GM19025 (cell line): ENCODE measurements around the gene PATE3.

ENCODE experiments used
- ATAC-seq: cut with Tn5 transposase; IDR thresholded peaks from one replicate; pipeline ENCODE4 v1.9.1; 2021; ENCODE audit warnings: mild to moderate bottlenecking, low read depth, moderate library complexity; ENCODE audit not compliant: unreplicated experiment

Gene PATE3

DNA sequence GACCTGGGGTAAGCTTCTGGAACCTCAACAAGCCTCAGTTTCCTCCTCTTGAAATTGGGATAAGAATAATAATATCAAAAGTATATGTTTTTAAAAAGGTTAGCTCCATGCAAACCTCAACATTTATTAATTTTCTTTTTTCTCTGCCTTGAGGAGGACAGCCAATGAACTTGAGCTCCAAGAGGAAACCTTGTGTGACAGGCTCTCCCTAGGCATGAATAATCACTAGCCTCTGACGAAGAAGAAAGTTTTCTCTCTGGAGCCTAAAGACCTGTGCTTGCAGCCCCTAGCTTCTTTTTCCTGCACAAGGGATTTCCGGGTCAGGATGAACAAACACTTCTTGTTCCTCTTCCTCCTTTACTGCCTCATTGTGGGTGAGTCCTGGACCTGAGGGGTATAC is at the start of gene PATE3:
PATE3 (plus strand) TSS at position 301 of the 400 bp plus-strand sequence; CDS start at position 326, 25 bp downstream.
- ATAC-seq = no peak

GRCh38 chr11:125740617-125741016 is 47.3 kb upstream of the PATE3 start:
- no peak for ATAC-seq

DNA sequence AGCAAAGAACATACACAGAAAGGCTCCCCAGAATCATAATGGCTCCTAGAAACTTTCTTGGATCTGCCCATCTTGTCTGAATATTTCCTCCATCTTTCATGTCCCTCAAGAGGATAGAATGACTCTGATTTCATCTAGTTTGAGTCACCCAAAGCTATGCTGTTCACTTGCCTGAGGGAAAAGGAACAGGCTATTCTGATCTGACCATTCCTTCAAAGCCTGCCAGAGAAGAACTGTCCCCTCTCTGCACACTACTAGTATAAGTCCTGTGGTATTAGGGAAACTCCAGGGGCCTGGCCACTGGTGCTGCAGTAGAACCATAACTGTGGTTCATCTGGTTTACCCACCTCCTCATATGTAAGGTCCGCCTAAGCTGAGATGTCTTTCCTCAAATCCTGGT is 44.2 kb upstream of the PATE3 start:
- no peak for ATAC-seq

GRCh38 chr11:125745979-125746378 is 41.9 kb upstream of the PATE3 start, which contains the start of gene PATE1:
PATE1 (plus strand) TSS chr11:125746279; CDS start chr11:125746305, 26 bp downstream.
- no peak for ATAC-seq

DNA sequence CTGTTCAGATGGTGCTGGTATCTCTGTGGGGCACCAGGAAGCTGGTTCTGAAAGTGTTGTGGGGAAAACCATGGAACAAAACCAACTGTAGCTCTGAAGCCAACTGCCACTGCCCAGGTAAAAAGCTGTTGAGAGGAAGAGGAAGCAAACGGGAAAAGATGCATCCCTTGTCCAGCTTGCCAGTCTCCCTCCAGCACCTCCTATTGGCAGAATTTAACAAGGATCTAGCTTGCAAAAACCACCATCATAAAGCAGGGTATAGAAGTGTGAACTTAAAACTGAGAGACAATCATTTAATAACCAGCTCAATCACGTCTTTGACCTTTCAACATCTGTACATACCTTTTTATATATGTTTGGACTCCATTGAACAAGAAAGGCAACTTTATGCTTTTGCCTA is 37.3 kb upstream of the PATE3 start:
- ATAC-seq = no peak

GRCh38 chr11:125756050-125756449 is 31.9 kb upstream of the PATE3 start:
- no peak for ATAC-seq

GRCh38 chr11:125762445-125762844 is 25.5 kb upstream of the PATE3 start:
- no peak for ATAC-seq

- no peak for ATAC-seq
These were observed 24.4 kb upstream of the PATE3 start for GRCh38 chr11:125763483-125763882.

GRCh38 chr11:125766251-125766650 is 21.7 kb upstream of the PATE3 start:
- ATAC-seq = no peak

- ATAC-seq = no peak
These were observed 19.4 kb upstream of the PATE3 start for GRCh38 chr11:125768336-125769046.

- ATAC-seq = no peak
These were observed 17.3 kb upstream of the PATE3 start for GRCh38 chr11:125770583-125770982.

- no peak for ATAC-seq
These were observed 15.0 kb upstream of the PATE3 start for GRCh38 chr11:125772834-125773505.

GRCh38 chr11:125773516-125773915 is 14.4 kb upstream of the PATE3 start:
- no peak for ATAC-seq

DNA sequence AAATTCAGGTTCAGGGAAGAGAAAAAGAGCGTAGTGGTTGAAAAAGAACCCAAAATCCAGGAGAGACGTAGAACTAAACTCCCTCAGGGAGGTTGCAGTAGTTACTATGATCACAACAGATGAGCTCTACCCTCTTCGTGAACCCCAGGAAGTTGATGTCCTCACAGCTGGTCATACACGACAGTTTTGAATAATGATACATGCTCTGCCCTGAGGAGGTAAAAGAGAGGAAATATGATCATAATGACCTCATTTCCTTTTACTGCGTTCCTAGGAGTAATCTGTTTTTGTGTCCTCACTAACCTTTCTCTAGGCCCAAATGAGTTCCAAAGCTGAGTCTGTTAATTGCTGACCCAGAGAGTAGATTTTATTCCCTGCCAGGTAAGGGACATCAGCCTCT is 10.6 kb upstream of the PATE3 start:
- ATAC-seq = no peak

GRCh38 chr11:125778728-125779127 is 9.2 kb upstream of the PATE3 start, which contains the start of gene PATE2:
PATE2 (minus strand) TSS chr11:125778828; CDS start chr11:125778773, 55 bp downstream.
- no peak for ATAC-seq

- ATAC-seq = no peak
These were observed 3.2 kb upstream of the PATE3 start for GRCh38 chr11:125784678-125785077.

- no peak for ATAC-seq
These were observed 2.9 kb downstream of the PATE3 start for GRCh38 chr11:125790825-125791224.

GRCh38 chr11:125797641-125798040 is 9.7 kb downstream of the PATE3 start:
- ATAC-seq = no peak

- ATAC-seq = no peak
These were observed 11.9 kb downstream of the PATE3 start for GRCh38 chr11:125799808-125800207.

DNA sequence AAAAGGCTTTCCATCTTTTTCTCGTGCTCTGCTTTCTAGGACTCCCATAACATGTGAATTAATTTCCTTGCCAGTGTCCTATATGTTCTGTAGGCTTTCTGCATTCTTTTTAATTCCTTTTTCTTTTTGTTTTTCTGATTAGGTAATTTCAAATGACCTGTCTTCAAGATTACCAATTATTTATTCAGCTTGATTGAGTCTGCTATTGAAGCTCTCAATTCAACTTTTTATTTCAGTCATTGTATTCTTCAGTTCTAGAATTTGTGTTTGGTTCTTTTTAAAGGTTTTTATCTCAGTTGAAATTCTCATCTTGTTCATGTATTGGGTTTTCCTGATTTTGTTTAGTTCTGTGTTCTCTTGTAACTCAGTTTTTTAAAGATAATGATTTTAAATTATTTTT is 14.5 kb downstream of the PATE3 start:
- ATAC-seq = no peak

GRCh38 chr11:125807909-125808308 is 20.0 kb downstream of the PATE3 start:
- ATAC-seq = no peak

- ATAC-seq = no peak
These were observed 45.1 kb downstream of the PATE3 start, which contains the start of gene PATE4 for GRCh38 chr11:125833016-125833415. PATE4 (plus strand) TSS chr11:125833316; CDS start chr11:125833360, 44 bp downstream.
